Sigmoid colon (tissue), 4 donors: ENCODE results near the gene ZNF318.

Experiments
- CTCF ChIP-seq, 4 experiments: fragments of 450-650 bp in 3 of 4; fragments of 200-600 bp in 1 of 4; IDR thresholded peaks; one replicate each; pipeline ENCODE4 v1.5.1; 2016 to 2019; ENCODE audit warnings: antibody characterized with exemption in 4 of 4, mild to moderate bottlenecking in 3 of 4, moderate library complexity in 2 of 4
- EP300 ChIP-seq, 4 donors: sonication (generic); formaldehyde crosslinking; IDR thresholded peaks; one replicate each; pipeline ENCODE4 v1.6.1; 2017; ENCODE audit warnings: antibody characterized with exemption in 4 of 4

- TF ChIP-seq CTCF (IDR thresholded peaks at IDR 0.05) = no peak
- TF ChIP-seq EP300 (IDR thresholded peaks at IDR 0.05) = no peak
Observed at GRCh38 chr6:43328528-43328927, 40.9 kb downstream of the ZNF318 start.
